Astrocyte (in vitro differentiated cells and primary cell): ENCODE measurements around the gene ARAP1. TPM values are rescaled to one million over a fixed set of nuclear protein-coding genes. Genes with fewer than 3 reads are reported as not detected.

Experiments used
- DNase-seq: peaks from one replicate; pipeline ENCODE4 v3.0.0-alpha.2; 2010; ENCODE audit warnings: low read depth
- FAIRE-seq: peaks from 2 replicates; lab custom pipeline; 2011; peaks lifted over from hg19 to GRCh38; lab: Jason Lieb, UNC
- H2AFZ ChIP-seq: 2 replicates; pipeline ENCODE4 v1.6.0; 2012; ENCODE audit warnings: low read depth, low read length, inconsistent platforms
- H3K27ac ChIP-seq: 2 replicates; pipeline ENCODE4 v1.5.1; 2011; ENCODE audit warnings: low read depth, low read length, inconsistent platforms
- H3K27me3 ChIP-seq: 2 replicates; pipeline ENCODE4 v1.6.0; 2011; ENCODE audit warnings: low read length, inconsistent platforms; ENCODE audit not compliant: insufficient read depth
- H3K36me3 ChIP-seq: 2 replicates; pipeline ENCODE4 v1.5.1; 2011; ENCODE audit warnings: low read length, inconsistent platforms; ENCODE audit not compliant: insufficient read depth
- H3K4me1 ChIP-seq: 2 replicates; pipeline ENCODE4 v1.5.1; 2011; ENCODE audit warnings: low read length, inconsistent platforms; ENCODE audit not compliant: insufficient read depth
- H3K4me2 ChIP-seq: 2 replicates; pipeline ENCODE4 v1.6.0; 2012; ENCODE audit warnings: low read length, inconsistent platforms
- H3K4me3 ChIP-seq: 2 replicates; pipeline ENCODE4 v1.5.1; 2011; ENCODE audit warnings: low read depth, mild to moderate bottlenecking, low read length, inconsistent platforms; ENCODE audit not compliant: insufficient read depth
- H3K79me2 ChIP-seq: 2 replicates; pipeline ENCODE4 v1.6.0; 2012; ENCODE audit warnings: mild to moderate bottlenecking, low read length, inconsistent platforms; ENCODE audit not compliant: insufficient read depth
- H3K9ac ChIP-seq: 2 replicates; pipeline ENCODE4 v1.6.0; 2012; ENCODE audit warnings: mild to moderate bottlenecking, low read length, inconsistent platforms
- H3K9me3 ChIP-seq: 2 replicates; pipeline ENCODE4 v1.5.1; 2012; ENCODE audit warnings: low read depth, mild to moderate bottlenecking, low read length, inconsistent platforms; ENCODE audit not compliant: insufficient read depth
- H4K20me1 ChIP-seq: 2 replicates; pipeline ENCODE4 v1.6.0; 2012; ENCODE audit warnings: low read length, inconsistent platforms; ENCODE audit not compliant: insufficient read depth
- H3K27ac Mint-ChIP-seq: one replicate; pipeline ENCODE4 v1.8.0; 2021; ENCODE audit warnings: mild to moderate bottlenecking, mixed read lengths; ENCODE audit not compliant: unreplicated experiment
- H3K27me3 Mint-ChIP-seq: one replicate; pipeline ENCODE4 v1.8.0; 2021; ENCODE audit warnings: low read depth, mixed read lengths; ENCODE audit not compliant: unreplicated experiment
- H3K36me3 Mint-ChIP-seq: one replicate; pipeline ENCODE4 v1.8.0; 2021; ENCODE audit warnings: low read depth, mixed read lengths; ENCODE audit not compliant: unreplicated experiment
- H3K4me1 Mint-ChIP-seq: one replicate; pipeline ENCODE4 v1.8.0; 2021; ENCODE audit warnings: low read depth, mixed read lengths; ENCODE audit not compliant: unreplicated experiment
- H3K4me3 Mint-ChIP-seq: one replicate; pipeline ENCODE4 v1.8.0; 2021; ENCODE audit warnings: mild to moderate bottlenecking, moderate library complexity, mixed read lengths; ENCODE audit not compliant: unreplicated experiment
- H3K9me3 Mint-ChIP-seq: one replicate; pipeline ENCODE4 v1.8.0; 2021; ENCODE audit warnings: mild to moderate bottlenecking, mixed read lengths; ENCODE audit not compliant: unreplicated experiment
- CTCF ChIP-seq: IDR thresholded peaks from 2 replicates; pipeline ENCODE4 v1.5.1; 2011; ENCODE audit warnings: low read depth, mild to moderate bottlenecking, inconsistent platforms, low read length, moderate library complexity; ENCODE audit not compliant: insufficient read depth
- EZH2 ChIP-seq: IDR thresholded peaks from 2 replicates; pipeline ENCODE4 v1.6.1; 2012; ENCODE audit warnings: mild to moderate bottlenecking, low read length, inconsistent platforms; ENCODE audit not compliant: insufficient read depth
- total RNA-seq: library from RNA; stranded (reverse); gene quantifications from 2 replicates; pipeline ENCODE4 v1.2.1, GENCODE V29; 2021

ARAP1 gene
- total RNA-seq, 1 donor from 2014 or later: 31.9 TPM

GRCh38 chr11:72637198-72637597 is 115.0 kb downstream of the ARAP1 start:
- no peak overlapping the region for H3K27ac Mint-ChIP-seq
- H3K36me3 Mint-ChIP-seq: no peaks in the 10 kb centered on the region
- H3K4me1 Mint-ChIP-seq: no peaks in the 10 kb centered on the region
- no peaks in the 10 kb centered on the region for H3K9me3 ChIP-seq
- H2AFZ ChIP-seq: no peak overlapping the region
- DNase-seq (no peak), FAIRE-seq (no peak)
- no peak overlapping the region for H3K4me2 ChIP-seq
- peaks cover 8% of the 10 kb centered on the region for H4K20me1 ChIP-seq
- peaks cover 9% of the 10 kb centered on the region for H3K4me1 ChIP-seq
- no peaks in the 10 kb centered on the region for H3K79me2 ChIP-seq
- no peaks in the 10 kb centered on the region for H3K36me3 ChIP-seq
- no peak for TF ChIP-seq EZH2
- no peak for TF ChIP-seq CTCF
- H3K27me3 ChIP-seq: peaks cover 28% of the 10 kb centered on the region
- H3K4me3 Mint-ChIP-seq: no peak overlapping the region
- no peak overlapping the region for H3K4me3 ChIP-seq
- peaks cover 42% of the 10 kb centered on the region for H3K27me3 Mint-ChIP-seq
- H3K27ac ChIP-seq: no peak overlapping the region
- no peaks in the 10 kb centered on the region for H3K9me3 Mint-ChIP-seq
- no peak overlapping the region for H3K9ac ChIP-seq

DNA sequence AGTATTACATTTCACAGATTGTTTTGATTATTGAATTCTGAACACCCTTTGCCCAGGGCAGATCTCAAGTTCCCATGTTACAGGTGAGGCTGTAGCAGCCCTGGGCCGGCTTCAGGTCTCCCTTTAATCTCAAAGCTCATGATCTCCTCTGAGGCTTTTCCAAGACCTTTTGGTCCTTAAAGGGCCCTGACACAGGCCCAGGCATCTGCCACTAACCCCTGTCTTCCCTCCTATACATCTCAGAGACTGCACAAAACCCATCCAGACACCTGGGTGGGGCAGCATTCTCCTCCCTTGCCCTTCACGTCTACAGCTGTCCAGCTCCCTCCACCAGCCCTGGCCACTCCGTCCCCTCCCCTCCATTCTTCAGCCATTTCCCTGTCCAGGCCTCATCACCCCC is 115.8 kb downstream of the ARAP1 start:
- Histone ChIP-seq H3K4me2 (no peak overlapping the region), H2AFZ (no peak overlapping the region), H4K20me1 (peaks cover 3% of the 10 kb centered on the region), H3K27ac (no peak overlapping the region), H3K36me3 (no peaks in the 10 kb centered on the region), H3K9me3 (no peaks in the 10 kb centered on the region), H3K9ac (no peak overlapping the region), H3K4me3 (no peak overlapping the region), H3K4me1 (peaks cover 14% of the 10 kb centered on the region), H3K79me2 (no peaks in the 10 kb centered on the region), H3K27me3 (peaks cover 22% of the 10 kb centered on the region)
- TF ChIP-seq CTCF (no peak), EZH2 (no peak)
- Mint-ChIP-seq H3K36me3 (no peaks in the 10 kb centered on the region), H3K27me3 (peaks cover 47% of the 10 kb centered on the region), H3K4me1 (no peaks in the 10 kb centered on the region), H3K9me3 (no peaks in the 10 kb centered on the region), H3K4me3 (no peak overlapping the region), H3K27ac (no peak overlapping the region)
- FAIRE-seq: no peak
- DNase-seq: no peak

DNA sequence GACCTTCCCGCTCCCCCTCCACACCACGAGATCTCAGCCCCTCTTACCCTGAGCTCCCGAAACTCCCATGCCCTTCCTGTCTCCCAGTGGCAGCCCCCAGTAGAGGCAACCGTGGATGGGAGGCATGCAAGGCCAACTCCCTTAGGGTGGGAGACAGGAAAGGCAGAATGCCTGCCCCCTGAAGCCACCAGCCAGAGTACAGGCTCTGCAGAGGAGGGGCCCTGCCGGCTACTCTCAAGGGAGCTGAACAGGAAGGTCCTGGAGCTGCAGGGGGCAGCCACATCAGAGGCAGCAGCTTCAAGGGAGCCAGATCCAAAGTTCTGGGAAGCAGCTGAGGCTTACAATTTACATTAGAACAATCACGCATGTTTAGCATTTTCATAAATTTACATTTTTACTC is 116.3 kb downstream of the ARAP1 start:
- FAIRE-seq: no peak
- Mint-ChIP-seq H3K27ac (no peak overlapping the region), H3K9me3 (no peaks in the 10 kb centered on the region), H3K4me3 (no peak overlapping the region), H3K27me3 (peaks cover 51% of the 10 kb centered on the region), H3K4me1 (no peaks in the 10 kb centered on the region), H3K36me3 (no peaks in the 10 kb centered on the region)
- Histone ChIP-seq H3K27me3 (peaks cover 17% of the 10 kb centered on the region), H3K79me2 (no peaks in the 10 kb centered on the region), H2AFZ (no peak overlapping the region), H3K27ac (no peak overlapping the region), H3K4me3 (no peak overlapping the region), H3K36me3 (no peaks in the 10 kb centered on the region), H3K9ac (no peak overlapping the region), H4K20me1 (peaks cover 2% of the 10 kb centered on the region), H3K4me1 (peaks cover 14% of the 10 kb centered on the region), H3K9me3 (no peaks in the 10 kb centered on the region), H3K4me2 (no peak overlapping the region)
- TF ChIP-seq CTCF: no peak
- TF ChIP-seq EZH2: no peak
- no peak for DNase-seq
